Esophagus squamous epithelium (tissue), 5 donors: ENCODE results near the gene MAN1C1. TPM values are rescaled to one million over a fixed set of nuclear protein-coding genes. Genes with fewer than 3 reads are reported as not detected.

Source experiments
- DNase-seq: peaks from one replicate; lab custom pipeline; 2025; lab: John Stamatoyannopoulos, UW
- H3K27ac ChIP-seq, 4 donors: fragments of 200-600 bp; sonication (generic); one replicate each; pipeline ENCODE4 v1.5.1; 2016 to 2019; ENCODE audit warnings: mild to moderate bottlenecking in 1 of 4
- H3K27me3 ChIP-seq, 4 donors: fragments of 200-600 bp; sonication (generic); 1 replicate in 3 of 4; 2 replicates in 1 of 4; pipeline versions ENCODE4 v1.5.1 to v1.6.0; 2017 to 2021; ENCODE audit warnings: antibody characterized with exemption in 1 of 4
- H3K36me3 ChIP-seq, 3 donors: fragments of 200-600 bp; sonication (generic); one replicate each; pipeline ENCODE4 v1.5.1; 2016 to 2019
- H3K4me1 ChIP-seq, 3 donors: fragments of 200-600 bp; sonication (generic); one replicate each; pipeline ENCODE4 v1.5.1; 2017 to 2019
- H3K4me3 ChIP-seq, 4 donors: fragments of 200-600 bp; sonication (generic); 1 replicate in 3 of 4; 2 replicates in 1 of 4; pipeline ENCODE4 v1.5.1; 2016 to 2019; ENCODE audit warnings: mild to moderate bottlenecking in 2 of 4, moderate library complexity in 1 of 4
- H3K9me3 ChIP-seq, 3 donors: fragments of 200-600 bp; sonication (generic); one replicate each; pipeline ENCODE4 v1.5.1; 2016 to 2019
- POLR2A ChIP-seq, 4 donors: fragments of 450-650 bp; IDR thresholded peaks; one replicate each; pipeline ENCODE4 v1.6.1; 2017; ENCODE audit warnings: antibody characterized with exemption in 4 of 4, mild to moderate bottlenecking in 4 of 4, moderate library complexity in 3 of 4
- WGBS, 2 donors: methylation state at CpG; one replicate each; pipeline ENCODE4 v1.1.5; 2018; 5-methylcytosine and 5-hydroxymethylcytosine counted together
- intact Hi-C: fragments of 100-400 bp; cut with DNase I; formaldehyde crosslinking; loops from one replicate; pipeline ENCODE4 v1.15.0; 2022
- total RNA-seq, 4 donors: library from RNA; depleted of rRNA; stranded (reverse); fragments of >200 nt; gene quantifications; one replicate each; pipeline ENCODE4 v1.1.0, GENCODE V29; 2016
- TF ChIP-seq, protein P1 (sequence below), 6 experiments: fragments of 450-650 bp in 4 of 6; fragments of 200-600 bp in 2 of 6; sonication (generic) in 2 of 6; IDR thresholded peaks; one replicate each; pipeline ENCODE4 v1.5.1; 2016 to 2019; ENCODE audit warnings: antibody characterized with exemption in 6 of 6, mild to moderate bottlenecking in 4 of 6, moderate library complexity in 4 of 6
- donor health status: DM: yes; HTN: yes; CAD: no.

The MAN1C1 gene
- total RNA-seq, 4 donors from 2014 or later, result 0.91 to 7.4 (median 3.8) TPM

DNA sequence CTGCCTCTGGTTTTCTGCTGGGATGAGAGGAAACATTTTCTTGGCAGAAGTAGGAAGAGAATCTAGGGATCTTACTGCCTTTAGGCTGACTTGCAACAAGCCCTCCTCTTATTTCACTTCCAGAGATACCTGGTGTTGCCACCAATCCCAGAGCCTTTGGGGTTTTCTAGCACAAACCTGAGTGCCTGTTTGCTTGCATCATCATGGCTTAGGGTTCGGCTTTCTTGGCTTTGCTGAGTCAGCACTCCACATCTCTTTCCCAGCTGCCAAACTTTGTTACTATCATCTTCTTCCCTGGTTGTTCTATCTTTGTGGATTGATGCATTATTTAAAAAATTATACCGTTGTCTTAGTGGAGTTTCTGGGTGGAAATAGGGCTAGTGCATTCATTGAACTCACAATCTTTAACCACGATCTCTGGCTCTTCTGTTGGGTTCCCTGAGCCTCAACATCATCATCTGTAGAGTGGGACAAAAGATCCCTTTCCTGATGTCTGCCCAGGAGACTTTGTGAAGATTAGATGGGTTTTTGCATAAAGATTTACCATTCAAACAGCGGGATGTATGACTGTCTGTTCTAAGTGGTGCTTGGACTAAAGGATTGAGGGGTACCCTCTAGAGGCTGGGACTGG lies 106.8 kb downstream of the MAN1C1 start:
- TF ChIP-seq POLR2A (IDR thresholded peaks at IDR 0.05), result no peak
- TF ChIP-seq, protein P1, sequence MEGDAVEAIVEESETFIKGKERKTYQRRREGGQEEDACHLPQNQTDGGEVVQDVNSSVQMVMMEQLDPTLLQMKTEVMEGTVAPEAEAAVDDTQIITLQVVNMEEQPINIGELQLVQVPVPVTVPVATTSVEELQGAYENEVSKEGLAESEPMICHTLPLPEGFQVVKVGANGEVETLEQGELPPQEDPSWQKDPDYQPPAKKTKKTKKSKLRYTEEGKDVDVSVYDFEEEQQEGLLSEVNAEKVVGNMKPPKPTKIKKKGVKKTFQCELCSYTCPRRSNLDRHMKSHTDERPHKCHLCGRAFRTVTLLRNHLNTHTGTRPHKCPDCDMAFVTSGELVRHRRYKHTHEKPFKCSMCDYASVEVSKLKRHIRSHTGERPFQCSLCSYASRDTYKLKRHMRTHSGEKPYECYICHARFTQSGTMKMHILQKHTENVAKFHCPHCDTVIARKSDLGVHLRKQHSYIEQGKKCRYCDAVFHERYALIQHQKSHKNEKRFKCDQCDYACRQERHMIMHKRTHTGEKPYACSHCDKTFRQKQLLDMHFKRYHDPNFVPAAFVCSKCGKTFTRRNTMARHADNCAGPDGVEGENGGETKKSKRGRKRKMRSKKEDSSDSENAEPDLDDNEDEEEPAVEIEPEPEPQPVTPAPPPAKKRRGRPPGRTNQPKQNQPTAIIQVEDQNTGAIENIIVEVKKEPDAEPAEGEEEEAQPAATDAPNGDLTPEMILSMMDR (IDR thresholded peaks at IDR 0.05), result no peak
- H3K4me1 ChIP-seq, result peaks cover 10 to 43% (median 18%) of the 10 kb centered on the region in 3 donors
- H3K36me3 ChIP-seq, result no peaks in the 10 kb centered on the region
- no peak for DNase-seq
- WGBS, 2 donors, result 59 to 65% methylated on average over 3 to 4 of the region's 4 CpGs
- H3K9me3 ChIP-seq, result no peaks in the 10 kb centered on the region
- H3K27ac ChIP-seq, result peak overlapping the region in 1 of 4 donors; percentile 48
- no peak overlapping the region for H3K4me3 ChIP-seq
- intact Hi-C loops, result no loop called here
- no peaks in the 10 kb centered on the region for H3K27me3 ChIP-seq

DNA sequence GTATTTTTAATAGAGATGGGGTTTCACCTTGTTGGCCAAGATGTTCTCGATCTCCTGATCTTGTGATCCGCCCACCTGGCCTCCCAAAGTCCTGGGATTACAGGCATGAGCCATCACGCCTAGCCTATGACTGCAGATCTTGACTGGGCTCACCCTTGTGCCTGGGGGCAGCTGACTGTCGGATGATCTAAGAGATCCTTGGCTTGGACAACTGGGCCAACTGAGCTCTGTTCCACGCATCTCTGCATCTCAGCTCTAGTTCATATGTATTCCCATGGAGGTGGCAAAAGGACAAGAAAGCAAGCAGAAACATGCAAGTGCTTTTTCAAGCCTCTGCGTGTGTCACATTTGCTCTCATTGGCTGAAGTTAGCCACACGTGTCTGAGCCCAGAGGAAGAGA lies 107.6 kb downstream of the MAN1C1 start:
- peak overlapping the region in 1 of 4 donors; percentile 48 for H3K27ac ChIP-seq
- H3K27me3 ChIP-seq, result no peaks in the 10 kb centered on the region
- TF ChIP-seq, protein P1 (IDR thresholded peaks at IDR 0.05), result no peak
- TF ChIP-seq POLR2A (IDR thresholded peaks at IDR 0.05), result no peak
- H3K36me3 ChIP-seq, result no peaks in the 10 kb centered on the region
- intact Hi-C loops, result no loop called here
- no peak for DNase-seq
- WGBS, 2 donors, result 49 to 57% methylated on average over 6 to 7 of the region's 7 CpGs
- no peaks in the 10 kb centered on the region for H3K9me3 ChIP-seq
- H3K4me1 ChIP-seq, result peaks cover 10 to 48% (median 19%) of the 10 kb centered on the region in 3 donors
- no peak overlapping the region for H3K4me3 ChIP-seq

DNA sequence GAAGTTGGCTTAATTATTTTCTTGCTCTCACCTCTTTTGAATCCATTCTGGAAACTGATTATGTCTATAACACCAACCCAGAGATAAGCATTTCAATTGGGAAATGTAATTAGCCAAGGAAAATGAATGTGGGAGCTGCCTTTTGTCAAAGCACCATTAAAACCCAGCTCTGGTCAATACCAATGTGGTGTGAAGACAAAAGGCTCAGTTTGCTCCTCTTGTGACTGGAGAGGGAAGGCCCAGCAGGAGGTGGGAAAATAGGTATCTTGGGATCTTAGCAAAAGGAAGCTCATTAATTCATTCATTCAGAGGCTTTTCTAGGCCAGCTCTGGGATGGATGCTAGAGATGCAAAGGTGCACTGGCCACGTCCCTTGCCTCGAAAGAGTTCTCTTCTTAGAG lies 108.4 kb downstream of the MAN1C1 start:
- no peak for DNase-seq
- no peaks in the 10 kb centered on the region for H3K9me3 ChIP-seq
- intact Hi-C loops, result no loop called here
- H3K4me3 ChIP-seq, result no peak overlapping the region
- WGBS, 2 donors, result 90 to 100% methylated on average over 2 of the region's 2 CpGs
- H3K27me3 ChIP-seq, result no peaks in the 10 kb centered on the region
- no peak for TF ChIP-seq POLR2A (IDR thresholded peaks at IDR 0.05)
- TF ChIP-seq, protein P1 (IDR thresholded peaks at IDR 0.05), result no peak
- peaks cover 11 to 54% (median 23%) of the 10 kb centered on the region in 3 donors for H3K4me1 ChIP-seq
- no peaks in the 10 kb centered on the region for H3K36me3 ChIP-seq
- peak overlapping the region in 2 of 4 donors; percentile 20 to 47 for H3K27ac ChIP-seq

DNA sequence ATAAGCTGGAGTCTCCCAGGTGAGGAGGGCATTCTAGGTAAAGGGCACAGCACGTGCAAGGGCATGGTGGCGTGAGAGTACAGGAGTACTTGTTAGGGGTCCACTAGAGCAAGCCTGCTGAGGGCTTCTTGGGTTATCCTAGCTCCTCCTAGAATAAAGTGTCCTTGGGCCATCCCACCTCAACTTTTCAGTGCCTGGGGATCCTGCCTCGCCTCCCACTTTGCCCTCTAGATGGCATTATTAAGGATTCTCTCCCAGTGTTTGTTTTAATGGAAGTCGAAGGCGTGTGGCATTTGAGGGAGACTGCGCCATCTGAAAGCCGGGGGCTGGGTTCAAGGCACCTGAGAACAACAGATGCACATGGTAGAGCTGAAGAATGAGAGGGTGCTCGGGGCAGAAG lies 108.9 kb downstream of the MAN1C1 start:
- no peak overlapping the region for H3K27ac ChIP-seq
- no peaks in the 10 kb centered on the region for H3K9me3 ChIP-seq
- intact Hi-C loops, result no loop called here
- no peaks in the 10 kb centered on the region for H3K36me3 ChIP-seq
- peaks cover 17 to 59% (median 28%) of the 10 kb centered on the region in 3 donors for H3K4me1 ChIP-seq
- no peak overlapping the region for H3K4me3 ChIP-seq
- TF ChIP-seq, protein P1 (IDR thresholded peaks at IDR 0.05), result no peak
- TF ChIP-seq POLR2A (IDR thresholded peaks at IDR 0.05), result no peak
- DNase-seq, result no peak
- no peaks in the 10 kb centered on the region for H3K27me3 ChIP-seq
- 96 to 100% methylated on average over 3 to 7 of the region's 8 CpGs for WGBS, 2 donors

DNA sequence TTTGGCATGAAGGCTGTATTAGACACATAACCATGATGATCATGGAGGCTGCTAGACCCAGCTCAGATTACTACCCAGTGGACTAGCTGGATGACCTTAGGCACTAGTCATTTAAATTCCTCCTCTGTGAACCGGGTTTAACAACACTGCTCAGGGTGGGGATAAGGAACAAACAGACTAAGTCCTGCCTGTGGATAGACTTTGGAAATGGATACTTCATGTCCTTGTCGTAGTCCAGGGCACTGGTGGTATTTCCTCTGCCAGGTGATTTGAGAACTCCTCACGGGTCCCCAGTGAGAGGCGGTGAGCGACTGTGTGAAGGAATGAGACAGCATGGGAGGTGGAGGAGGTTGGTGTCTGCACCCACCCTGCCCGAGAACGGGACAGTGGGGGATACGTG lies 110.5 kb downstream of the MAN1C1 start:
- DNase-seq, result no peak
- intact Hi-C loops, result no loop called here
- Histone ChIP-seq H3K9me3 (no peaks in the 10 kb centered on the region), H3K27me3 (no peaks in the 10 kb centered on the region), H3K27ac (peak overlapping the region in 3 of 4 donors; percentile 27 to 66 (median 49)), H3K4me3 (no peak overlapping the region), H3K36me3 (no peaks in the 10 kb centered on the region), H3K4me1 (peaks cover 18 to 70% (median 36%) of the 10 kb centered on the region in 3 donors)
- 69 to 89% methylated on average over 3 to 8 of the region's 8 CpGs for WGBS, 2 donors
- TF ChIP-seq, protein P1 (IDR thresholded peaks at IDR 0.05), result no peak
- TF ChIP-seq POLR2A (IDR thresholded peaks at IDR 0.05), result no peak
